H9 (cell line): Measurements from ENCODE around the gene ST6GAL2. TPM values are rescaled to one million over a fixed set of nuclear protein-coding genes. Genes with fewer than 3 reads are reported as not detected.

Experiments used
- DNase-seq: peaks from one replicate; pipeline ENCODE4 v3.0.0-alpha.2; 2017
- H2AFZ ChIP-seq: one replicate; pipeline ENCODE4 v1.6.1; 2013; ENCODE audit warnings: mild to moderate bottlenecking, low read length, control low read depth, moderate library complexity
- H2AK5ac ChIP-seq: 2 replicates; pipeline ENCODE4 v1.6.1; 2013; ENCODE audit warnings: low read length, control low read depth, mixed read lengths; ENCODE audit not compliant: insufficient read length
- H2BK120ac ChIP-seq: one replicate; pipeline ENCODE4 v1.6.1; 2013; ENCODE audit warnings: low read depth, mild to moderate bottlenecking, low read length, control low read depth, inconsistent platforms; ENCODE audit not compliant: poor library complexity, severe bottlenecking
- H2BK12ac ChIP-seq: 2 replicates; pipeline ENCODE4 v1.6.1; 2013; ENCODE audit warnings: low read length, control low read depth, mixed read lengths, low read depth; ENCODE audit not compliant: insufficient read length
- H2BK15ac ChIP-seq: 2 replicates; pipeline ENCODE4 v1.6.1; 2013; ENCODE audit warnings: low read depth, low read length, control low read depth
- H2BK20ac ChIP-seq: one replicate; pipeline ENCODE4 v1.6.1; 2013; ENCODE audit warnings: low read depth, mild to moderate bottlenecking, low read length, control low read depth, inconsistent platforms; ENCODE audit not compliant: poor library complexity, severe bottlenecking
- H2BK5ac ChIP-seq: 2 replicates; pipeline ENCODE4 v1.6.1; 2013; ENCODE audit warnings: low read length, control low read depth, mixed read lengths; ENCODE audit not compliant: insufficient read length
- H3K14ac ChIP-seq: 2 replicates; pipeline ENCODE4 v1.6.1; 2013; ENCODE audit warnings: low read length, control low read depth; ENCODE audit not compliant: insufficient read depth
- H3K18ac ChIP-seq: 2 replicates; pipeline ENCODE4 v1.6.1; 2013; ENCODE audit warnings: low read depth, mild to moderate bottlenecking, mixed read lengths, low read length, control low read depth; ENCODE audit not compliant: insufficient read length
- H3K23ac ChIP-seq: 2 replicates; pipeline ENCODE4 v1.6.1; 2013; ENCODE audit warnings: low read length, control low read depth, mixed read lengths, low read depth; ENCODE audit not compliant: insufficient read length
- H3K23me2 ChIP-seq: 2 replicates; pipeline ENCODE4 v1.6.1; 2013; ENCODE audit warnings: low read depth, mild to moderate bottlenecking, mixed read lengths, low read length, control low read depth; ENCODE audit not compliant: insufficient read length, poor library complexity, severe bottlenecking
- H3K27ac ChIP-seq: 2 replicates; pipeline ENCODE4 v1.5.1; 2013; ENCODE audit warnings: low read length, control low read depth, mixed read lengths, low read depth; ENCODE audit not compliant: insufficient read length
- H3K27me3 ChIP-seq: 2 replicates; pipeline ENCODE4 v1.6.1; 2013; ENCODE audit warnings: low read length, control low read depth, inconsistent platforms; ENCODE audit not compliant: insufficient read depth
- H3K4ac ChIP-seq: 2 replicates; pipeline ENCODE4 v1.6.1; 2013; ENCODE audit warnings: low read depth, mild to moderate bottlenecking, control low read depth, inconsistent platforms, low read length, moderate library complexity
- H3K4me1 ChIP-seq: 2 replicates; pipeline ENCODE4 v1.6.1; 2013; ENCODE audit warnings: low read length, control low read depth, inconsistent platforms; ENCODE audit not compliant: insufficient read depth
- H3K4me2 ChIP-seq: 2 replicates; pipeline ENCODE4 v1.6.1; 2013; ENCODE audit warnings: low read length, control low read depth, mixed read lengths; ENCODE audit not compliant: insufficient read length, insufficient read depth
- H3K56ac ChIP-seq: 2 replicates; pipeline ENCODE4 v1.6.1; 2013; ENCODE audit warnings: low read depth, mild to moderate bottlenecking, mixed read lengths, low read length, control low read depth; ENCODE audit not compliant: insufficient read length
- H3K79me1 ChIP-seq: 2 replicates; pipeline ENCODE4 v1.6.1; 2013; ENCODE audit warnings: low read depth, mild to moderate bottlenecking, moderate library complexity, low read length, control low read depth, inconsistent platforms; ENCODE audit not compliant: insufficient read depth, poor library complexity, severe bottlenecking
- H3K79me2 ChIP-seq: 2 replicates; pipeline ENCODE4 v1.6.1; 2013; ENCODE audit warnings: low read length, control low read depth, inconsistent platforms; ENCODE audit not compliant: insufficient read depth
- H3K9ac ChIP-seq: 2 replicates; pipeline ENCODE4 v1.6.1; 2013; ENCODE audit warnings: low read length, control low read depth, mixed read lengths; ENCODE audit not compliant: insufficient read length; ENCODE audit errors: extremely low read depth
- H3K9me3 ChIP-seq: one replicate; pipeline ENCODE4 v1.6.1; 2013; ENCODE audit warnings: low read depth, low read length, inconsistent platforms; ENCODE audit not compliant: control insufficient read depth
- H3T11ph ChIP-seq: one replicate; pipeline ENCODE4 v1.6.1; 2013; ENCODE audit warnings: mild to moderate bottlenecking, low read length, control low read depth, inconsistent platforms
- H4K20me1 ChIP-seq: one replicate; pipeline ENCODE4 v1.6.1; 2013; ENCODE audit not compliant: control insufficient read depth, insufficient read length, insufficient read depth
- H4K5ac ChIP-seq: 2 replicates; pipeline ENCODE4 v1.6.1; 2013; ENCODE audit warnings: low read depth, mild to moderate bottlenecking, mixed read lengths, low read length, control low read depth; ENCODE audit not compliant: insufficient read length
- H4K8ac ChIP-seq: replicated peaks from 2 replicates; pipeline ENCODE4 v1.6.1; 2013; ENCODE audit warnings: low read length, control low read depth, mixed read lengths, low read depth; ENCODE audit not compliant: insufficient read length
- H4K91ac ChIP-seq: 2 replicates; pipeline ENCODE4 v1.6.1; 2013; ENCODE audit warnings: low read depth, mild to moderate bottlenecking, moderate library complexity, mixed read lengths, low read length, control low read depth; ENCODE audit not compliant: insufficient read length
- H3K27ac Mint-ChIP-seq, 3 experiments: 2 replicates in 2 of 3; 3 replicates in 1 of 3; pipeline ENCODE4 v1.8.0; 2020 to 2021; ENCODE audit warnings: mixed read lengths in 3 of 3, mild to moderate bottlenecking in 1 of 3, moderate library complexity in 1 of 3
- H3K27me3 Mint-ChIP-seq: 2 replicates; pipeline ENCODE4 v1.8.0; 2021; ENCODE audit warnings: low read depth, mild to moderate bottlenecking, moderate library complexity, mixed read lengths
- H3K36me3 Mint-ChIP-seq, 3 experiments: 2 replicates in 2 of 3; 3 replicates in 1 of 3; pipeline ENCODE4 v1.8.0; 2020 to 2021; ENCODE audit warnings: low read depth in 3 of 3, mixed read lengths in 3 of 3; ENCODE audit not compliant: insufficient read depth in 1 of 3
- H3K4me1 Mint-ChIP-seq, 2 experiments: 2 replicates each; pipeline ENCODE4 v1.8.0; 2020; ENCODE audit warnings: mixed read lengths in 2 of 2
- H3K4me3 Mint-ChIP-seq, 2 experiments: 2 replicates in 1 of 2; 3 replicates in 1 of 2; pipeline ENCODE4 v1.8.0; 2020 to 2021; ENCODE audit warnings: mild to moderate bottlenecking in 2 of 2, mixed read lengths in 2 of 2, moderate library complexity in 1 of 2
- H3K9me3 Mint-ChIP-seq, 2 experiments: 2 replicates in 1 of 2; 3 replicates in 1 of 2; pipeline ENCODE4 v1.8.0; 2020; ENCODE audit warnings: mild to moderate bottlenecking in 2 of 2, mixed read lengths in 2 of 2, moderate library complexity in 1 of 2
- WGBS: extraction: QIAGEN DNeasy Blood & Tissue Kit; methylation state at CpG from one replicate; pipeline ENCODE4 v1.1.7; 2013; ENCODE audit warnings: missing lambda C conversion rate, low lambda C conversion rate, mixed read lengths; ENCODE audit not compliant: insufficient read length; ENCODE audit errors: extremely low coverage; 5-methylcytosine and 5-hydroxymethylcytosine counted together
- total RNA-seq: library from RNA; stranded (reverse); gene quantifications from 2 replicates; pipeline ENCODE4 v1.2.1, GENCODE V29; 2021
- TF ChIP-seq, protein P1 (sequence below): fragments of 200-600 bp; sonication (generic); conservative IDR thresholded peaks from 3 replicates; pipeline ENCODE4 v1.8.0; 2021; ENCODE audit warnings: antibody characterized with exemption, mild to moderate bottlenecking

The ST6GAL2 gene
- total RNA-seq, 1 experiment from 2014 or later = 7.6 TPM

DNA sequence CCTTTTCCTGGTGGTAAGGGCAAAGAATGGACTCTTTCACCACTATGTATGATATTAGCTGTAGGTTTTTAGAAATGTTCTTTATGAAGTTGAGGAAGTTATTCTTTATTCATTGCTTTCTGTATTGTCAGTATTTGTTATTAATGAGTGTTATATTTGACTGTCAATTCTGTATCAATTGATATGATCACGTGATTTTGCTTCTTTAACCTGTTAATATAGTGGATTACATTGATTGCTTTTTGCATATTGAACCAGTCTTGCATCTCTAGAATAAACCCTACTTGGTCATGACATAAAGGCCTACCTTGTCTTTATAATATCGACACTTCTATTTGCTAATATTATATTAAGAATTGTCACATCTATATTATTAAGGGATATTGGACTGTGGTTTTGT is 18.3 kb upstream of the ST6GAL2 start:
- TF ChIP-seq, protein P1, sequence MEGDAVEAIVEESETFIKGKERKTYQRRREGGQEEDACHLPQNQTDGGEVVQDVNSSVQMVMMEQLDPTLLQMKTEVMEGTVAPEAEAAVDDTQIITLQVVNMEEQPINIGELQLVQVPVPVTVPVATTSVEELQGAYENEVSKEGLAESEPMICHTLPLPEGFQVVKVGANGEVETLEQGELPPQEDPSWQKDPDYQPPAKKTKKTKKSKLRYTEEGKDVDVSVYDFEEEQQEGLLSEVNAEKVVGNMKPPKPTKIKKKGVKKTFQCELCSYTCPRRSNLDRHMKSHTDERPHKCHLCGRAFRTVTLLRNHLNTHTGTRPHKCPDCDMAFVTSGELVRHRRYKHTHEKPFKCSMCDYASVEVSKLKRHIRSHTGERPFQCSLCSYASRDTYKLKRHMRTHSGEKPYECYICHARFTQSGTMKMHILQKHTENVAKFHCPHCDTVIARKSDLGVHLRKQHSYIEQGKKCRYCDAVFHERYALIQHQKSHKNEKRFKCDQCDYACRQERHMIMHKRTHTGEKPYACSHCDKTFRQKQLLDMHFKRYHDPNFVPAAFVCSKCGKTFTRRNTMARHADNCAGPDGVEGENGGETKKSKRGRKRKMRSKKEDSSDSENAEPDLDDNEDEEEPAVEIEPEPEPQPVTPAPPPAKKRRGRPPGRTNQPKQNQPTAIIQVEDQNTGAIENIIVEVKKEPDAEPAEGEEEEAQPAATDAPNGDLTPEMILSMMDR = no peak
- Histone ChIP-seq H3K23me2 (no peaks in the 10 kb centered on the region), H3K14ac (no peak overlapping the region), H3K79me1 (no peaks in the 10 kb centered on the region), H3K18ac (no peak overlapping the region), H4K91ac (no peak overlapping the region), H4K5ac (no peak overlapping the region), H2BK5ac (no peak overlapping the region), H3K4ac (no peak overlapping the region), H3K9ac (no peak overlapping the region), H2BK15ac (no peak overlapping the region), H2BK120ac (no peak overlapping the region), H3K9me3 (no peaks in the 10 kb centered on the region), H3K4me2 (no peak overlapping the region), H3K23ac (no peak overlapping the region), H3T11ph (no peak overlapping the region), H2BK20ac (no peak overlapping the region), H4K8ac (no peak overlapping the region), H4K20me1 (no peaks in the 10 kb centered on the region), H3K27me3 (no peaks in the 10 kb centered on the region), H3K56ac (no peak overlapping the region), H3K79me2 (no peaks in the 10 kb centered on the region), H3K4me1 (peaks cover 3% of the 10 kb centered on the region; the same call in 1 of the 2 replicates), H3K27ac (no peak overlapping the region), H2BK12ac (no peak overlapping the region), H2AFZ (no peak overlapping the region), H2AK5ac (no peak overlapping the region)
- no peak overlapping the region for H3K27ac Mint-ChIP-seq
- no CpG with 5 or more reads among the region's 2 CpGs for WGBS
- no peak overlapping the region for H3K4me3 Mint-ChIP-seq
- peaks cover 3 to 12% (median 3%) of the 10 kb centered on the region in 3 experiments for H3K36me3 Mint-ChIP-seq
- peaks cover 11 to 18% of the 10 kb centered on the region in 2 experiments for H3K9me3 Mint-ChIP-seq
- DNase-seq = no peak
- no peaks in the 10 kb centered on the region for H3K27me3 Mint-ChIP-seq
- H3K4me1 Mint-ChIP-seq = peaks cover 0 to 4% of the 10 kb centered on the region in 2 experiments; a peak in 2 of 4 replicates
